Heart left ventricle (tissue), 13 donors: Measurements from ENCODE around the gene EFNA5.

Experiments
- CTCF ChIP-seq, 12 donors: fragments of 200-600 bp; sonication (generic) in 4 of 12; IDR thresholded peaks; one replicate each; pipeline versions ENCODE4 v1.5.0 to v1.8.0; 2018 to 2022; ENCODE audit warnings: antibody characterized with exemption in 12 of 12, mild to moderate bottlenecking in 5 of 12
- POLR2A ChIP-seq, 2 donors: fragments of 450-650 bp; IDR thresholded peaks; one replicate each; pipeline ENCODE4 v1.6.1; 2017; ENCODE audit warnings: antibody characterized with exemption in 2 of 2, mild to moderate bottlenecking in 2 of 2, moderate library complexity in 2 of 2
- donor health status: ischemic (EF 13 %, LVEDD 7.1; RV severe dilation, severe dysfunction).
- donor health status: DM: no; HTN: yes; CAD: no.
- donor health status: DM: no; HTN: no; CAD: no.
- donor health status: ischemic (EF 25% LVEDD 6.9; RV normal size, moderate dysfunction).
- donor health status: ischemic (EF 25% LVEDD 5.7; RV mildly dilated, moderate dysfunction).
- donor health status: ischemic (EF 35%, LVEDD 5.7; RV mildly dilated, moderate dysfunction).
- donor health status: nonischemic (EF 11% LVEDD 7.7; RV severe dilation, severe dysfunction).
- donor health status: DM: yes; HTN: yes; CAD: no.
- donor health status: PGD.
- donor health status: ischemic (EF 29% LVEDD 5.4; RV normal size, mild dysfunction).
- donor health status: nonischemic (EF 23%, LVEDD 6.1; RV moderate dilation, normal function).

DNA sequence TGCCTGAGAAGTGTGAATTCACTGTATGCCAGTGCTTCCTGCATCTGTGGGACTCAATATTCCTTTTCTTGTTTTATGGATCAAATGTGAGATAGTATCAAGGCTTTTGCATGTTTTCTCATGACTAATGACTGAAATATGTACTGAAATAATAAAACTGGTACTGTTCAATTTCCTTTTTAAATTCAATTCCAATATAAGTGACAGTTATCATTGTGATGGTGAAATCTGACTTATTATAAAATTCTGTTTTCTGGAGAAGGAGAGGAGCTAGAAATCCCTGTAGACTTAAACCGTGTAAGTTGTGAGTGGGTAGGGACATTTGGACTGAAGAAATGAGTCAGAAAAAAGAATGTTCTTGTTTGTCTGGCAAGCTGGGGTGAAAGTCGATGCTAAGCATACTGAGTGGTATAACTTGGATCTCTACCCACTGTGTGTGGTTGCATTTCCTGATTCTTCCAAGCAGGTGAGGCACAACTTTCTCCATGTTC lies 245.2 kb downstream of the EFNA5 start:
- no peak for TF ChIP-seq POLR2A (IDR thresholded peaks at IDR 0.05)
- no peak for TF ChIP-seq CTCF (IDR thresholded peaks at IDR 0.05)
